ENCODE results near the gene PLPP2. TPM values are rescaled to one million over a fixed set of nuclear protein-coding genes. Genes with fewer than 3 reads are reported as not detected.

Gene PLPP2
- total and polyA plus RNA-seq, 2 of the 13 experiments (the other 11 are each of a cell fraction or from before 2014, with no cell fraction given) = not detected

DNA sequence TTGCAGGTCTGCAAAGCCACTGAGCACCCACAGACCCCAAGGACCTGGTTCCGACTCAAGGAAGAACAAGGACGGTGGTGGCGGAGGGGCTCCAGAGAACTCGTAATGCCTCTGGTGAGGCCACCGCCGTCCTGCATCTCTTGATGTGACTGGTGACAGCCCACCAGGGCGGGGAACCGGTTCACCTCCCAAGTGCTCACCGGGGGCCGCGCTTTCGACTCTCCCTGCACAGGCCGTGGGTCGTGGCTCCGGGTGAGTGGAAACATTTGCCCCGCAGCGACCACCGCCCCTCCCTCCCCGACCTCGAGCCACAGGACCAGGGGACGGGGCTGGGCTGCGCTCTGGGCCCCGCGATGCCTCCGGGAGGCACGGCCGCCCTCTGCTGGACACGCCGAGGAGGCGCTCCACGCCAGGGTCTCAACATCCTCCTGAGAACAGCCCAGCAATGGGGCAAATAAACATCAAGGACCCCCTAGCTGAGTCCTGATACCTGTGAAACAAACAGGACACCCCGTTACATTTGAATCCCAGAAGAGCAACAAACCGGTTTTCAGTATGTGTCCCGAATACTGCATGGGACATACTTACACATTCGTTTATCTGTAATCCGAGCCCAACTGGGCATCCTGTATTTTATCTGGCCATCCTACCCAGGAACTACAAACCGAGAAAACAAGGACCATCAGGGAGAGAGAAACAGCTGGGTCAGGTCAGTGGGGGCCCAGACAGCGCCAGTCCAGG, 3.9 kb upstream of the PLPP2 start (continued):
- TF ChIP-seq ZNF790 (CRISPR knock-in tag; IDR thresholded peaks at IDR 0.05; ENCODE audit: borderline replicate concordance) = peak; percentile 30; the same call in 1 of the 2 replicates
- peak in 1 of 2 experiments; percentile 22; a peak in 1 of 4 replicates for TF ChIP-seq KLF16 (CRISPR knock-in tag; IDR thresholded peaks at IDR 0.05)
- TF ChIP-seq ZNF382 (CRISPR knock-in tag; IDR thresholded peaks at IDR 0.05; ENCODE audit: borderline replicate concordance) = no peak
- 0 out of 2 replicates have a peak, but pooled peaks have one; percentile 13 for TF ChIP-seq EED (CRISPR knock-in tag; IDR thresholded peaks at IDR 0.05)
- 0 out of 2 replicates have a peak, but pooled peaks have one; percentile 26 for TF ChIP-seq RXRA (CRISPR knock-in tag; IDR thresholded peaks at IDR 0.05)
- peak; percentile 84 for TF ChIP-seq KDM2A (CRISPR knock-in tag; IDR thresholded peaks at IDR 0.05; ENCODE audit: borderline replicate concordance, low read depth)
- peak; percentile 54; the same call in 1 of the 2 replicates for TF ChIP-seq RAD21 (CRISPR knock-in tag; IDR thresholded peaks at IDR 0.05)
- TF ChIP-seq MTA1 (CRISPR knock-in tag; IDR thresholded peaks at IDR 0.05; ENCODE audit: borderline replicate concordance) = 0 out of 2 replicates have a peak, but pooled peaks have one; percentile 31
- TF ChIP-seq, protein P1, sequence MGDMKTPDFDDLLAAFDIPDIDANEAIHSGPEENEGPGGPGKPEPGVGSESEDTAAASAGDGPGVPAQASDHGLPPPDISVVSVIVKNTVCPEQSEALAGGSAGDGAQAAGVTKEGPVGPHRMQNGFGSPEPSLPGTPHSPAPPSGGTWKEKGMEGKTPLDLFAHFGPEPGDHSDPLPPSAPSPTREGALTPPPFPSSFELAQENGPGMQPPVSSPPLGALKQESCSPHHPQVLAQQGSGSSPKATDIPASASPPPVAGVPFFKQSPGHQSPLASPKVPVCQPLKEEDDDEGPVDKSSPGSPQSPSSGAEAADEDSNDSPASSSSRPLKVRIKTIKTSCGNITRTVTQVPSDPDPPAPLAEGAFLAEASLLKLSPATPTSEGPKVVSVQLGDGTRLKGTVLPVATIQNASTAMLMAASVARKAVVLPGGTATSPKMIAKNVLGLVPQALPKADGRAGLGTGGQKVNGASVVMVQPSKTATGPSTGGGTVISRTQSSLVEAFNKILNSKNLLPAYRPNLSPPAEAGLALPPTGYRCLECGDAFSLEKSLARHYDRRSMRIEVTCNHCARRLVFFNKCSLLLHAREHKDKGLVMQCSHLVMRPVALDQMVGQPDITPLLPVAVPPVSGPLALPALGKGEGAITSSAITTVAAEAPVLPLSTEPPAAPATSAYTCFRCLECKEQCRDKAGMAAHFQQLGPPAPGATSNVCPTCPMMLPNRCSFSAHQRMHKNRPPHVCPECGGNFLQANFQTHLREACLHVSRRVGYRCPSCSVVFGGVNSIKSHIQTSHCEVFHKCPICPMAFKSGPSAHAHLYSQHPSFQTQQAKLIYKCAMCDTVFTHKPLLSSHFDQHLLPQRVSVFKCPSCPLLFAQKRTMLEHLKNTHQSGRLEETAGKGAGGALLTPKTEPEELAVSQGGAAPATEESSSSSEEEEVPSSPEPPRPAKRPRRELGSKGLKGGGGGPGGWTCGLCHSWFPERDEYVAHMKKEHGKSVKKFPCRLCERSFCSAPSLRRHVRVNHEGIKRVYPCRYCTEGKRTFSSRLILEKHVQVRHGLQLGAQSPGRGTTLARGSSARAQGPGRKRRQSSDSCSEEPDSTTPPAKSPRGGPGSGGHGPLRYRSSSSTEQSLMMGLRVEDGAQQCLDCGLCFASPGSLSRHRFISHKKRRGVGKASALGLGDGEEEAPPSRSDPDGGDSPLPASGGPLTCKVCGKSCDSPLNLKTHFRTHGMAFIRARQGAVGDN (CRISPR knock-in tag; IDR thresholded peaks at IDR 0.05) = peak; percentile 47
- TF ChIP-seq YEATS2 (CRISPR knock-in tag; IDR thresholded peaks at IDR 0.05; ENCODE audit: borderline replicate concordance) = no peak
- TF ChIP-seq ZNF672 (CRISPR knock-in tag; IDR thresholded peaks at IDR 0.05) = no peak
- 0 out of 2 replicates have a peak, but pooled peaks have one; percentile 11 for TF ChIP-seq ZBTB7A (CRISPR knock-in tag; IDR thresholded peaks at IDR 0.05)
- TF ChIP-seq SMC3 (IDR thresholded peaks at IDR 0.05; ENCODE audit: low read length) = 0 out of 2 replicates have a peak, but pooled peaks have one; percentile 2
- no peak for TF ChIP-seq TBX3 (IDR thresholded peaks at IDR 0.05; ENCODE audit: borderline replicate concordance)
- TF ChIP-seq, protein P2, sequence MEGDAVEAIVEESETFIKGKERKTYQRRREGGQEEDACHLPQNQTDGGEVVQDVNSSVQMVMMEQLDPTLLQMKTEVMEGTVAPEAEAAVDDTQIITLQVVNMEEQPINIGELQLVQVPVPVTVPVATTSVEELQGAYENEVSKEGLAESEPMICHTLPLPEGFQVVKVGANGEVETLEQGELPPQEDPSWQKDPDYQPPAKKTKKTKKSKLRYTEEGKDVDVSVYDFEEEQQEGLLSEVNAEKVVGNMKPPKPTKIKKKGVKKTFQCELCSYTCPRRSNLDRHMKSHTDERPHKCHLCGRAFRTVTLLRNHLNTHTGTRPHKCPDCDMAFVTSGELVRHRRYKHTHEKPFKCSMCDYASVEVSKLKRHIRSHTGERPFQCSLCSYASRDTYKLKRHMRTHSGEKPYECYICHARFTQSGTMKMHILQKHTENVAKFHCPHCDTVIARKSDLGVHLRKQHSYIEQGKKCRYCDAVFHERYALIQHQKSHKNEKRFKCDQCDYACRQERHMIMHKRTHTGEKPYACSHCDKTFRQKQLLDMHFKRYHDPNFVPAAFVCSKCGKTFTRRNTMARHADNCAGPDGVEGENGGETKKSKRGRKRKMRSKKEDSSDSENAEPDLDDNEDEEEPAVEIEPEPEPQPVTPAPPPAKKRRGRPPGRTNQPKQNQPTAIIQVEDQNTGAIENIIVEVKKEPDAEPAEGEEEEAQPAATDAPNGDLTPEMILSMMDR (CRISPR knock-in tag; IDR thresholded peaks at IDR 0.05) = peak; percentile 85
- peak; percentile 31; the same call in 1 of the 2 replicates for TF ChIP-seq ZSCAN25 (CRISPR knock-in tag; IDR thresholded peaks at IDR 0.05)
- TF ChIP-seq KDM3A (CRISPR knock-in tag; IDR thresholded peaks at IDR 0.05; ENCODE audit: low read depth) = no peak
- TF ChIP-seq, protein P3, sequence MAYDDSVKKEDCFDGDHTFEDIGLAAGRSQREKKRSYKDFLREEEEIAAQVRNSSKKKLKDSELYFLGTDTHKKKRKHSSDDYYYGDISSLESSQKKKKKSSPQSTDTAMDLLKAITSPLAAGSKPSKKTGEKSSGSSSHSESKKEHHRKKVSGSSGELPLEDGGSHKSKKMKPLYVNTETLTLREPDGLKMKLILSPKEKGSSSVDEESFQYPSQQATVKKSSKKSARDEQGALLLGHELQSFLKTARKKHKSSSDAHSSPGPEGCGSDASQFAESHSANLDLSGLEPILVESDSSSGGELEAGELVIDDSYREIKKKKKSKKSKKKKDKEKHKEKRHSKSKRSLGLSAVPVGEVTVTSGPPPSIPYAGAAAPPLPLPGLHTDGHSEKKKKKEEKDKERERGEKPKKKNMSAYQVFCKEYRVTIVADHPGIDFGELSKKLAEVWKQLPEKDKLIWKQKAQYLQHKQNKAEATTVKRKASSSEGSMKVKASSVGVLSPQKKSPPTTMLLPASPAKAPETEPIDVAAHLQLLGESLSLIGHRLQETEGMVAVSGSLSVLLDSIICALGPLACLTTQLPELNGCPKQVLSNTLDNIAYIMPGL (CRISPR knock-in tag; IDR thresholded peaks at IDR 0.05; ENCODE audit: borderline replicate concordance in 1 of 2, low read depth in 1 of 2) = 0 out of 4 replicates have a peak, but pooled peaks of 1 of the 2 experiments have one; percentile 40
